HL-60/S4 treated with retinoic acid at 250 ng/mL for 4 days and 3 days (cell line): ENCODE results near the gene NPL.

ENCODE experiments used
- in situ Hi-C: fragments of 300-500 bp; cut with MboI; formaldehyde crosslinking; loops from 2 replicates; pipeline ENCODE4 v1.7.0; 2022; ENCODE audit warnings: low sequenced_read_pairs

The NPL gene

DNA sequence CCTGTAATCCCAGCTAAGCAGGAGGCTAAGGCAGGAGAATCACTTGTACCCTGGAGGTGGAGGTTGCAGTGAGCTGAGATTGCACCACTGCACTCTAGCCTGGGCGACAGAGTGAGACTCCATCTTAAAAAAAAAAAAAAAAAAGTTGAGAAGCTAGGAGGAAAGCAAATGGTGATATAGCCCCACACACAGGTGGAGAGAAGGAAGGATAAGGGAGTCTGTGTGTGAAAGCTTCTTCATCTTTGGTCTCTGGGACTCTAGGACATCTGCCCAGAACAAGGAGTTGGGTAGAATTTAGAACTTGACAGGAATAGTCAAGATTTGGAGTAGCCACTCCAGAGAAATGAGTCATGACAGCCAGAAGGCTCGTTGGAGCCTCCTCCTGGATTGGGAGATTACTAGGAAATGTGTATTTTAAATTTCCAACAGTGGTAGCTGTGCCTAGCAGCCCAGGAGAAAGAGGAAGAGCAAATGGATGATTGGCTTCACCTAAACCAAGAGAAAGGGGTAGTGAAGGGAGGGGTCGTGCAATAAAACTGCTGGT is 19.9 kb downstream of the NPL start:
- in situ Hi-C loops, result no loop called here

DNA sequence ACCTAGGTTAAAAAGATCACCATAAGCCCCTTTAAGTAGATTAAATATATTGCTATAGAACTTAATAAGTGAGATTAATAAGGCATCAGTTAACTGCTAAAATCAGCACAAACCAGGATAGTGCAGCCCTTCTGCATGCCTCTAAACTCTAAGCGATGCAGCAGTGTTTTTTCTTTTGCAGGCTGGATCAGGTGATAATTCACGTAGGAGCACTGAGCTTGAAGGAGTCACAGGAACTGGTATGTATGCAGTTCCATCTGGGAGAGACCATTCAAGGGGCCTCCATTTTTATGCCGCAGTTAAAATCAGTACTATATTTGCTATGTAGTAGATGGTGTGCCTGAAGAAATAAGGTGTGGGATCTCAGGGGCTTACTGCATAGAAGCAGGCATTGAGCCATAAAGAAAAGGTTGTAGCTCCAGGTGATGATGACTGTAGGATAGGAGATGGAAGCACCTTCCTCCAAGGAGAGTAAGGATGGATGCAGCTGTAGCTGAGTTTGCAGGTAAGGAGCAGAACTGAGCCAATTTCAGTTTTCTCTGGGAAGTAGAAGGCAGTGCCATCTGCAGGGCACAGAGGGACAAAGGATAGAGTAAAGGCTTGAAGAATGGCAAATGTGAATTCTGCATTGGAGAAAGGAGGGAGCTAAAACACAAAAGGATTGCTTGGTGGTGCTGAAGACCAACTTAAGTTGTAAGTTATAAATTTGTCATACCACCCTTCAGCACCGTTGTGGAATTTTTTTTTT is 22.6 kb downstream of the NPL start:
- in situ Hi-C loops, result no loop called here

DNA sequence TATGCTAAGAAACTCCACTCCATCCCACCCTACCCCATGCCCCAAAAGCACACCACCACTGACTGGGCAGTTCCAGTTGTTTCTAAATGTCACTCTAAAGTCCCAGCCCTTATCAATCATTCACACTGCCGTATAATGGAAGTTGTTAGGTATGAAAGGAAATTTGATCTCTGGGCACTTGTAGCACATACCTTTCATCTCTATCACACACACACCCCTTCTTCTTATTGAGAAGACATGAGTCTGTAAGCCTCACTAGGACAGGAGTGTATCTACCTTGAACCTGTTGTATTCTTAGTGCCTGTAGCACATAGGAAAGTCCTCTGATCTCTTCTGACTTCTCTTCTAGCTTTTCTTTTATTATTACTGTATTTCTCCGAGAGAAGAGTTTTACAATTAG is 27.3 kb downstream of the NPL start:
- in situ Hi-C loops, result no loop called here

DNA sequence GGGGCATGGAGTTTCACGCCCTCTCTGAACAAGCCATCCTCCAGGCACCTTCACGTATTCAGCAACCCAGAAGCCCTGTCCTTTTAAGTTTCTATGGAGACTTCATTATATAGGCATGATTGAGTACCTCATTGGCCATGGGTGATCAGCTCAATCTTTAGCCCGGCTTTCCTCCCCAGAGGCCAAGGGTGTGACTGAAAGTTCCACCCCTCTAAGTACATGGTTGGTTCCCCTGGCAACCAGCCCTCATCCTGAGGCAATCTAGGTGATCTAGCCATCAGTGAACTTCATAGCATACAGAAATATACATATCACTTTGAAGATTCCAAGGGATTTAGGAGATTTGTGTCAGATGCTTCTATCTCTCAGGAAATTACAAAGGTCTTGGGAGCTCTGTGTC is 28.2 kb downstream of the NPL start:
- in situ Hi-C loops, result no loop called here

DNA sequence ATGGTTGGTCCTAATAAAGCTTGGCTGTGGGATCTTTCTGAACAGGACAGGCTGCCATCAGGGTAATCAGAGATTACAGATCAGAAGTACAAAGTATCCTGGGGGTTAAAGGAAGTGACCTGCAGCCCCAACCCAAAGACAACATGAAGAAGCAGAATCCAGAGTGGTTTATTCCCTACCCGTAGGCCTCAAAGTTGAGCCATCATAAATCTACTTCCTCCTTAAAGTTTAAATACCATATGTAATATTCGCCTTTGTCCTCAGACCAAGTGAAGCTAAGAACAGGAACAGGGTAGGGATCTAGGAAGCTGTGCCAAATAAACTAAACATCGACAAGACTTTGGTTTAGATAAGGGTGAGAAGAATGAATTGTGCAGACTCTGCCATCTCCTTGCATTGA is 33.6 kb downstream of the NPL start:
- in situ Hi-C loops, result no loop called here

DNA sequence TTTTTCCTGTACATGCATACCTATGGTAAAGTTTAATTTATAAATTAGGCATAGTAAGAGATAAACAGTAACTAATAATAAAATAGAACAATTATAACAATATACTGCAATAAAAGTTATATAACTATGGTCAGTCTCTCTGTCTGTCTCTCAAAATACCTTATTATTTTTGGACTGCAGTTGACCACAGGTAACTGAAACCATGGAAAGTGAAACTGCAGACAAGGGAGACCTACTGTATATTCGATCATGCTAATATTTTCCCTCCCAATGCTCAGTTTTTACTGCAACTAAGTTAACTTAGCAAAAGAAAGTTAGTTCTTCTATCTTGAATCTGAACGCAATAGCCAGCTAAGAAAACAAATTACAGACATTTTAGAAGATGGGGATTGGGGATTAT is 37.3 kb downstream of the NPL start:
- in situ Hi-C loops, result no loop called here

DNA sequence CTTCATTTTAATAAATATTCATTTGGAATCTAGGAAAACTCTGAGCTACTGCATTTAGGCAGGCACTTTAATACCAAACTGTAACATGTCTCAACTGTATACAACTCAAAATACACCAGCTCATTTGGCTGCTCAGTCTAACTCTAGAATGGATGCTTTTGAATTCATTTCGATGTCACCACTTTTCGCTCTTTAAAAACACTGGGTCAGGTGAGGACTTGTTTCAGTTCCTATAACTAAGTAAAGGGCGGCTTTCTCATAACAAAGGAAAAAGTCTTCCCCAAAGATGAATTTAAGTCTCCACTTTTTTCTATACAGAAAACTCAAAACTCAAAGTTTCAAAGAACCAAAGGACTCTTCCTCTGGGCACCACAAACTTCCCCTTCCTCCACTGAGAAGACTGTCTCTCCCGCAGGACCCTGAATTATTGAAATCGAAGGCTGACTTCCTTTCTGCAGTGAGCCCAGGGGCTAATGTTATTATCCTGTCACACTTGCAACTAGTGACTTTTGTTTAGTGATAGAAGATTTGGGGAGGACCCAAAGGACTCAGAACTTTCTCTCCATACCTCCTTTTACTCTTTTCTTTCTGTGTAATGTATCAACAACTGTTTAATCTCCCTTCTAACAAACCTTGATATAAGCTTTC is 39.8 kb downstream of the NPL start:
- in situ Hi-C loops, result no loop called here

DNA sequence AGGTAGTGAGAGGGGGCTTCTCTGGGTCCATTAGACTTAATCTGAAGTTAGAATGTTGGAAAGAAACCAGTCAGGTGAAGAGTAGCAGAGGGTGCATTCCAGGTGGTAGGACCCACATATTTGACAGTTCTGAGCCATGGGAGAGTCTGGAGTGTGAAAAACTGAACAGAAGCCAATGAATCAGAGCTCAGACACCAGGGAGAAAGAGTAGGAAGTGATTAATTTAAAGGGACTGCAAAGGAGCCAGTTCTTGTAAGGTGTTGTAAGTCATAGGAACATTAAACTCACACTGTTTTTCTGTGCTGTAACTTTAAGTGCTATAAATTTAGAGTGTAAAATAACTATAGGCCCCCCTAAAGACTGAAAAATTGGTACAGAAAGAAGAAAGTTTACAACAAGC is 43.7 kb downstream of the NPL start:
- in situ Hi-C loops, result no loop called here

DNA sequence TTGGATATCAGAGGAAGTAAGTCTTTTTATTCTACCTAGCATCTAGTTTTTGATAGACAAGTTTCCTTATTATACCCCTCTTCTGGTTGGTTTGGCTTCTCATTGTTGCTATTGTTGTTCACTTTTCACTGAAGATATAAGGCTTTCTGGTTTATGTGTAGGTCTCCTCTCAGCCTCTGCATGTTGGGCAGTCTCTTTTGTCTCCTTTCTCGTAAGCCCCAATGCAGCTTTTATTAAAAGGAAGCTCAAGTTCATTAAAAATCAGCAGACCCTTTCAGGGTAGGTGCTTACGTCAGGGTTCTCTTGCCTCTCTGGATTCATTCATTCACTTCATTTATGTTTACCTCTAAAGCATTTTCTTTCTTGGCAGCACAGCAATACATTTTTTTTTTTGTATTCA is 44.8 kb downstream of the NPL start:
- in situ Hi-C loops, result no loop called here

DNA sequence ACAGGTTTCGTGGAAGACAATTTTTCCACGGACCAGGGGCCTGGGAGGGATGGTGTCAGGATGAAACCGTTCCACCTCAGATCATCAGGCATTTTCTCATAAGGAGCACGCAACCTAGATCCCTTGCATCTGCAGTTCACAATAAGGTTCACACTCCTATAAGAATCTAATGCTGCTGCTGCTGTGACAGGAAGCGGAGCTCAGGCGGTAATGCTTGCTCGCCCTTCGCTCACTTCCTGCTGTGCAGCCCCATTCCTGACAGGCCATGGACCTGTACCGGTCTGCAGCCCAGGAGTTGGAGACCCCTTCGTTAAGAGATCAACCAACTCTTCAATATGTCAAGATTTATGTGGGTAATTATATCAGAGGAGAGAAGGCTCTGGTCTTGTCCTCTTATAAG is 46.2 kb downstream of the NPL start:
- in situ Hi-C loops, result no loop called here

DNA sequence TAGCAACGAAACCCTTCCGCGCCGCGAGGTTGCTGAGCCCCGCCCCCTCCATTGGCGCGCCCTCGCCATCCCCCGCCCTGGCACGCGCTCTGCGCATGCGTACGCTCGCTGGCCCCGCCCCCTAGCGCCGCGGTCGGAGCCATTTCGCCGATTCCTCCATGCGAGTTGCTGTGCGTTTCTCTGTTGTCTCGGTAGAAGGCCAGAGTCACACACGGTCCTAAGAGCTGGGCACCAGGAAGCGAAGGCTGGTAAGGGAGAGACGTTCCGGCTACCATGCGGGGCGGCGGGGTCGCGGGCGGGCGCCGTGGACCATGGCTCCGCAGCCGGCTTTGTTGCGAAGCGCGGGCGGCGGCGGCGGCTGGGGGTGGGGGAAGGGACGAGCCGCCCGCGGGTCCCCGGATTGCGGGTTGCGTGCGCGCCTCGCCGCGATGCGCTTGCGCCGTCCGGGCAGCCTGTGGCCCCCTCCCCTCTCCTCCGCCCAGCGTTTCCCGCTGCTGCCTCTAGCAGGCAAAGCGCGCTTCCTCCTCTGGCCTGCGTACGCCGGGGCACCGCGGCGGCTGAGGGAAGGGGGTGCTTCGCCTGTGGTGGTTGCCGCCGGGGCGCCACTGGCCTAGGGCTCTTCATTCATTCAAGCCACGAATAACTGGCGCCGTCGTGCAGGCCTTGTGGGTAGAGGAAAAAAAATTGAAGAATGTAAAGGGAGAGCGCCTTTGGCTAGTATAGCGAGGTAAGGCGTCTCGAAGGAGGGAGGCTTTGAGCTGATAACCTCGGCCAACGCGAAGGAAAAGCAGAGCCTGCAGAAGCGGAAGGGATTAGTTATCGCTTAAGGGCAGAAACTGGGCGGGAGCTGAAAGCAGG is 49.9 kb downstream of the NPL start, which contains the start of gene DHX9:
DHX9 (plus strand) TSS at position 139 of the 858 bp plus-strand sequence. CDS start 3,220 bp downstream, outside the sequence.
- in situ Hi-C loops, result no loop called here

DNA sequence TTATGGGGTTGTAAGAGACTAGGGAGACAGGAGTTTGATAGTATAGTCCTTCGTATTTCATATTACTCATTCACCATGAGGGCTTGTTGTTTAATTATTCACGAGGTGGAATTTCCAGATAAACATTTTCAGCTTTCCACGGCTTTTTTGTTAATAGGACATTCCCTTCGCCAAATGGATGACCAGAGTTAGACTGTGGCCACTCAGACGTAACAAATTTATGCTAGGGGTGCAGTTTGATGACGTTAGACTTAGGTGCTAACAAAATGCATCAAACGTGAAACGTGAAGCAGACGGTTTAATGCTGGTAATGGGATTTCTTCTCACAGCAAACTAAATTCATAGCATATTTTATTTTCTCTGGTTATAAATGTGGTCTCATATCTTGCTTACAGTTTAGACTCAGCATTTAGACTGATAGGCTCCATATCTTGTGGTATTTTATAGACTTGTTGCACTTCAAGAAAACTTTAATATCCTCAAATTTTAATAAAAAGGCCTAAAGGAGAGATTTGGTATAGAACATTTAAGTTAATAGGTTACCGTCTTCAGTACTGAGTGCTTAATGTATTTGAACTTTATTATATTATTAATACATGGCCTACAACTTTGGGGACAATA is 51.9 kb downstream of the NPL start:
- in situ Hi-C loops, result no loop called here

DNA sequence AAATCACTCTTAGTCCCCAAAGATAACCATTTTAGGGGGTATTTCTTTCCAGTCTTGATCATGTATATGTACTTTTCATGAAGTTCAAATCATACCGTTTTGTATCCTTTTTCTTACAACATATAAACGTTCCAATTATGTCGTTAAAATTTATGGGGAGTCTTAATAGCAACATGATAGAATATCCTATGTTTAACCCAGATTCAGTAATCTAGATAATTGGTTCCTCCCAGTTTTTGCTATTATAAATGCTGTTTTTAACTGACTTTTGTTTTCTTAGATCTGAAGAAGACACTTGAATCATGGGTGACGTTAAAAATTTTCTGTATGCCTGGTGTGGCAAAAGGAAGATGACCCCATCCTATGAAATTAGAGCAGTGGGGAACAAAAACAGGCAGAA is 52.7 kb downstream of the NPL start:
- in situ Hi-C loops, result no loop called here

DNA sequence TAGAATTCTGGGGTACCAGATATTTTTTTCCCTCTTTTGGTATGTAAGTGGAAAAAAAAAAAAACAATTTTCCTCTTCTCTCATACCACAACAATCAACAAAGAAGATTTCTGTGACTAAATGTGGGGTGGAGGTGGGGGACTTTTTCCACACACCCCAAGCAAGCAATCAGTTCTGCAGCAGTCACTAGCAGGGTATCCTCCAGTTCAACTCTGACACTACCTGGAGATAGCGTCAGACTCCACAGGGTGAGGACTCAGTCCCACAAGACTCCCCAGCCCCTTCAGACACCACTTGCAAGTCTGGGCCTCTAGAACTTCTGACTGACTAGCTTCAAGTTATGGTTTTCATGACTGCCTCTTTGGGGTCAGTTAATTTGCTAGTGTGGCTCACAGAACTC is 55.8 kb downstream of the NPL start:
- in situ Hi-C loops, result no loop called here

DNA sequence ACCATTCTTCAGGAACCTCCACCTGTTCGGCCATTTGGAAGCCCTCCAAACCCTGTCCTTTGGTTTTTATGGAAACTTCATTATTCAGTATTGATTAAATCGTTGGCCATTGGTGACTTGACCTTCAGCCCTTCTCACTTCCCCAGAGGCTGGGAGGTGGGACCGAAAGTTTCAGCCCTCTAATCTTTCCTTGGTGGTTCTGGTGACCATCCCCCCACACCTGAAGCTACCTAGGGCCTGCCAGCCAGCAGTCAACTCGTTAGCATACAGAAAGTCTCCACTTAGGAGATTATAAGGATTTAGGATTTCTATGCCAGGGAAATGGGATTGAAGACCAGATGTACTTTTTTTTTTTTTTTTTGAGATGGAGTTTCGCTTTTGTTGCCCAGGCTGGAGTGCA is 56.3 kb downstream of the NPL start:
- in situ Hi-C loops, result no loop called here

DNA sequence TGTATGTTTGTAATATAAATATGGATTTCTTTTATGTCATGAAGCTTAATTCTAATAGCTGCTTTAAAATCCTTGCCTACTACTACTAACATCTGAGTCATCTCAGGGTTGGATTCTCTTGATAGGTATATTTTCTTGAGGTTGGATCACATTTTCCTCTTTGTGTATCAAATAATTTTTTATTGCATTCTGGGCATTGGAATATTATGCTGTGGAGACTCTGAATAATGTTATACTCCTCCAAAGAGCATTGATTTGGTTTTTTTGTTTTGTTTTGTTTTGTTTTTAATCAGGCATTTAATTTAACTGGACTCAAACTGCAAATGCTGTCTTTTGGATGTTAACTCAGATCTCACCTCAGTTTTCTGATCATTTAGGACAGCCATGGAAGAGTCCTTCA is 57.5 kb downstream of the NPL start:
- in situ Hi-C loops, result no loop called here

DNA sequence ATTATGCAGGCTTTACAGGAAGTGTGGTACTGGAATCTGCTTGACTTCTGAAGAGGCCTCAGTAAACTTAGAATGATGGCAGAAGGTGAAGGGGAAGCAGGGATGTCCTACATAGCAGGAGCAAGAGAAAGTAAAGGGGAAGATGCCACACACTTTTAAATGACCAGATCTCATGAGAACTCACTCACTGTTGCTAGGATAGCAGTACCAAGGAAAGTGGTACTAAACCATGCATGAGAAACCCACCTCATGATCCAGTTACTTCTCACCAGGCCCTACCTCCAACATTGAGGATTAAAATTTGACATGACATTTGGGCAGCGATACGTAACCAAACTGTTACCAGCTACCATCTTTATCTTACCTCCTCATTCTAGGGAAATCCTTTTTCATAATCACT is 59.2 kb downstream of the NPL start:
- in situ Hi-C loops, result no loop called here

DNA sequence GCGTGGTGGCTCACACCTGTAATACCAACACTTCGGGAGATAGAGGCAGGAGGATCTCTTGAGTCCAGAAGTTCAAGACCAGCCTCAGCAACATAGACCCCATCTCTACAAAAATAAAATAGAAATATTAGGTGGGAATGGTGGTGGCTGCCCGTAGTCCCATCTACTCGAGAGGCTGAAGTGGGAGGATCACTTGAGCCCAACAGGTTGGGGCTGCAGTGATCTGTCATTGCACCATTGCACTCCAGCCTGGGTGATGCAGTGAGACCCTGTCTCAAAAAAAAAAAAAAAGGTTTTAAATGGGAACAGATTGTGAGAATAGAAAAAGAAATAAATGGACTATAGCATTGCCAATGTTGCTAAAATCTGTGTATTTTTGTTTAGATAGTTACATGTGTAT is 60.7 kb downstream of the NPL start:
- in situ Hi-C loops, result no loop called here

DNA sequence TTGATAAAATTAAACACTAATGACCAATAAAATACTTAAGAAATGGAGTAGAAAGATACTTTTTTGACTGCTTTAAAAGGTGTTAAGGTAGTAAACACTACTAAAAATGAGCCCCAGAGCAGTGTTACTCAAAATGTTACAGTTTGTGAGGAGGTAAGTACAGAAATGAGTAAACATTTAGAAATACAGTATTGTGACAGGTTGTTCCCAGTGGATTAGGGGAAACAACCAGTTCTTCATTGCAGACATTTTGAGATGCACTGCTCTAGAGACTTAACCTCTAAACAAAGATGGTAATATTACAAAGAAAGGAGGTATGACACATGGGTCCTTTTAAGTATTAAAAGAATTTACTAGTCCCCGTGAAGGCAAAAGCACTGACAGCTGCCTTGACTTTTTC is 62.3 kb downstream of the NPL start:
- in situ Hi-C loops, result no loop called here

DNA sequence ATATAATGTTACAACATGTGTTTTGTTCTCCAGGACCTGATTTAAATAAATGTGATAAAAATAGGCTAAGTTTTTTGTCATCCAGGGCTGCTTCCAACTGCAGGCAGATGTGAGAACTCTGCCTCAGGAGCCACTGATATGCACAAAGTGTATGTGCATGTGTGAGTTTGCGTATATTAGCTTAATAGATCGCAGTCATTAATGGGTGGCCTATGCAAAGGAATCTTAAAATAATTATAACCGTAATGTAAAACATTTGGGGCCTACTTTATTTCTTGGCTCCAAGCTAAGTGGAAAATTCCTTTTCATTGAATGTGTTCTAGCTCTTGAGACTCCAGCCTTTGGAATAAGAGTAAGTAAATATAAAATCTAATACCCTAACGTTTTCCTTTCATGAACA is 66.3 kb downstream of the NPL start:
- in situ Hi-C loops, result no loop called here

DNA sequence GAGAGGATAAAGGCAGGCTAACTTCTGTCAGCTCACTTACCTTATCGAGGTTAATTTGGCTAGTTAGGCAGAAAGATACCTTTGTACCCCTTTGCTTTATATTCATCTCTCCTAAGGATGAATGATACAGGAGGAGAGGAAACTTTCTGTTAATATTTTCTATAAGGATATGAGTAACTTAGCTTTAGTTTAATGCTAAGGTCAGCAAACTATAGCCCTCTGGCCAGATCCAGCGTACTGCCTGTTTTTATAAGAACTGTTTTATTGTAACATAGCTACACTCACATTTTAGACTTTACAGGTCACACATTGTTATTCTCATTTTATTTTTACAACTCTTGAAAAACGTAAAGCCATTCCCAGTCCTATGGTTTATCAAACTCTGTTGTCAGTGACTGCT is 67.6 kb downstream of the NPL start:
- in situ Hi-C loops, result no loop called here
